ENCODE measurements around the gene ESF1.
"Not testable (repeated sequence)": the region's sequence is repeated elsewhere in the genome, so short reads cannot be mapped to it uniquely, and the experiment has no call there.

ESF1 gene

DNA sequence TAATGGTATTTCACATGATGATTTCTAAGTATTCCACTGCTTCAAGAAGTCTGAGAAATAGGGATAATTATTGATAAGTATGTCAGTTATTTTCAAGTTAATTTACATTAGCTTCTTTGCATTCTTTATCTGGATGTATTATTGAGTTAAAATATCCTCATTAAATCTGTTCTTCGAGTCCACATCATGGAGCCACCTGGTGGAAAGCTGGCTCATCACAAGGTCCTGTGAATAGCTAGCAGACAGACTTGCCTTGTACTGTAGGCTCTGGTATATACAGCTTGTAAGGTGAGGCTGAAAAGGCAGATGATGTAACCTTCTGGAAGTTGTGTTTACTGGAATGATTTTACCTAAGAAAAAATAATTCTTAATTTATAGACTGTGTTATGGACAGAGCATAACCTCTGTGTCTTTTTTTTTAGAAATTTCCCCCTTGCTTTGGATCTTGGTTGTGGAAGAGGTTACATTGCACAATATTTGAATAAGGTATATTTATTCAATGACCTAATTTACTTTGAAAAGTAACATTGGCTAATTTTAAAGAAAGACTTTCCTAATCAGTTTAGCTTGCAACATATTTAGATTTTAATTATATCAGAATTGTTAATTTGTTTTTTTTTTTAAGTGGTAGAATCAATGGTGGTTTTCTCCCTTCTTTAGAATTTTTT is 3.6 kb upstream of the ESF1 start:
- DNase-seq: peak; percentile 8

DNA sequence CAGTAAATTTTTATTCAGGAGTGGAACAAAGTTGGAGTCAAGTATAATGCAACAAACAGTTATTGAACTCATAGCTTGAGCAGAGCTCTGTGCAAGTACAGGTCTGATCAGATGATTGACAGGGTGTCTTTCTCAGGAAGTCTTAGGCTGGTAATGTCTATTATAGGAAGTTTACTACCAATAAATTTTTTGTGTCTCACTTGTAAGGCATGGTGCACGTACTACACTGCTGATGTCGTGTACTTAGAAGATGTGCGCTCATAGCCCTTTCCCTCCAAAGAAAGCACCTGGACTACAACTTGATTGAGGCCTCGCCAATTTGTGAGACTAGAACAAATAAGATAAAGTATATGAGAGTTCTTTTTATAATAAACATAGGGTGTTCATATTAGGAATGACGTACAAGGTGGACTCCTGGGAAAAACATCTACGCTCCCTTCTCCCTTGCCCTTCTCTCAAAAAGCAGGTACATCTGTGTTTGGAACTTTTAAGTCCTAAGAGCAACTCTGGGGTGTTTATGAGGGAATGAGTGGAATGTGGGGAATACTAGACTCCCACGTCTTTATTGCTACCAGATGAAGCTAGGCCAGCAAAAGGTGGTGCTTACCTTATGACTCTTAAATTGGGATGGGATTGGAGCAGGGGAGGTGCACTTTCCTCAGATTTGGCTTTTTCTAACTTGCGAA is 1.6 kb upstream of the ESF1 start:
- DNase-seq: no peak

DNA sequence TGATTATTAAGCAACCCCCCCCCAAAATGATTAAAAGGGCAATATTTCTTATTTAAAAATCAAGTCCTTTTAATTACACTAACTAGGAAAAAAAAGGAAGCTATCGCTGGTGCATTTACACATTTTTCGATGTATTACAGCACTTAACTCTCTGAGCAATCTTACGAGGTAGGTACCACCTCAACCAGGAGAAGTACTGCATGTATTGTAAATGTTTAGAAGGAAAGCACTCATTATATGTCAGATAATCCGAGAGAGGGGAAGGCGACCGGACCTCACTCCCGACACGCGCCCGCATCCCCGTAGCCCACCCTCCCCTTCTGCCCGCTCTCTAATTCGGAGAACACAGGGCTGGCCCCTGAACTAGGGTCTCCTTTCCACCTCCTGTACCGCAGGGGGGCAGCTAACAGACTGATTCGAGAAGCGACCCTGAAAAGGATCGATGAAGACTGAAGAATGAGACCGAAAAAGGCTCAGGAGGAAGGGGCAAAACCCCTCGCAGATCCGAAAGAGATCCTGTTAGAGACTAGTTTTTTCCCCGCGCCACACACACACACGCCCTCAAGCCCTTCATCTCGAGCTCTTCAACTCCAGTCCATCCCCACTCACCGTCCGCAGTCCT is 337 bp downstream of the ESF1 start:
- no peak for DNase-seq

DNA sequence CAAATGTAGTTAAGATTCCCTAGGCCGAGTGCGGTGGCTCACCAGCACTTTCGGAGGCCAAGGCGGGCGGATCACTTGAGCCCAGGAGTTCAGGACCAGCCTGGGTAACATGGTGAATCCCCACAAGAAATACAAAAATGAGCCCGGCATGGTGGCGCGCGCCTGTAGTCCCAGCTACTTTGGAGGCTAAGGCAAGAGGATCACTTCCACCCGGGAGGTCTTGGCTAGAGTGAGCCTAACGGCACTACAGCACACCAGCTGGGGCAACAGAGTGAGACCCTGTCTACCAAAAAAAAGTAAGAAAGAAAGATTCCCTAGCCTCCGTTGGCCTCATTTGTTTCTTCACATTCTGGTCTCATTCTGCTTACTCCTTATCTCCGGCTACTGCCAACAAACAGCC is 1.2 kb downstream of the ESF1 start:
- DNase-seq: no peak

DNA sequence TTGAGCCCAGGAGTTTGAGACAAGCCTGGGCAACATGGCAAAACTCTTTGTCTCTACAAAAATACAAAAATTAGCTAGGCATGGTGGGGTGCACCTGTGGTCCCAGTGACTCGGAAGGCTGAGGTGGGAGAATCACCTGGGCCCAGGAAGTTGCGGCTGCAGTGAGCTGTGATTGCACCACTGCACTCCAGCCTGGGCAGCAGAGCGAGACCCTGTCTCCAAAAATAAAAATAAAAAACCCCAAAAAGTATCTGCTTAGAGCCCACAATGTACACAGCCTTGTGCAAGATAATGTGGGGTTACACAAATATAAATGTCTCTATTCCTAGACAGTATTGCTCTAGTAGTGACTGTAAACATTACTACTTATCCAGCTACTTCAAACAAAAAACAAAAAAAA is 5.9 kb downstream of the ESF1 start:
- DNase-seq: no peak

DNA sequence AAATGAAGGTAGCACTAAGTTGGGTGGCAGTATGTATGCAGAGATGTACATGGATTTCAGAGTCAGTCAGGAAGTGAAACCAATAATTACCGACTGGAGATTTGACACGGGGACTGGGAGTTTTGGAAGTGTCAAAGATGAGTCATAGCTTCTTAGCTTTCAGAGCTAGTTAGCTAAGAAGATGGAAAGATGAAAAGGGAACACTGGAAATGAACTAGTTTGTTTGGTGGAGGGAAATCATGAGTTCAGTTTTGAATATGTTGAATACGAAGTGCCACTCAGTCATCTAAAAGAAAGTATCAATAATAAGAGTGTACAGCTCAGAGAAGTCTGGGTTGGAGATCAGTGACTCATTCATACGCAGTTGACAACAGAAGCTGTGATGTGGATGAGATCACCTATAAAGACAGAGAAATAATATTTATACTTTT is 7.5 kb downstream of the ESF1 start:
- DNase-seq: no peak

DNA sequence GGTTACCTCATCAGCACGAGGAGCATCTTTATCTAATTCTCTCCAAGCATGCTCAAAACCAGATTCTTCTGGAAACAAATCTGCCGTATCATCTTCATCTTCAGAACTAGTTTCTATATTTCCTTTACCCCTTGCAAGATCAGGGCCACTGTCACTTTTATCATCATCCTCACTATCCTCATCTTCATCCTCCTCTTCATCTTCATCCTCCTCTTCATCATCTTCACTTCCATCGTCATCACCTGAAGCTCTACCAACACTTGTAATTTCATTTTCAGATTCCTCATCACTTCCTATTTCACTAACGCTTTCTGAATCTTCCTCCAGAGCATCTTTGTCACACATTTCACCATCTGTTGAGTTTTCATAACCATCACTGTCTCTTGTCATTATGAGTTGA is 8.9 kb downstream of the ESF1 start:
- DNase-seq: no peak

DNA sequence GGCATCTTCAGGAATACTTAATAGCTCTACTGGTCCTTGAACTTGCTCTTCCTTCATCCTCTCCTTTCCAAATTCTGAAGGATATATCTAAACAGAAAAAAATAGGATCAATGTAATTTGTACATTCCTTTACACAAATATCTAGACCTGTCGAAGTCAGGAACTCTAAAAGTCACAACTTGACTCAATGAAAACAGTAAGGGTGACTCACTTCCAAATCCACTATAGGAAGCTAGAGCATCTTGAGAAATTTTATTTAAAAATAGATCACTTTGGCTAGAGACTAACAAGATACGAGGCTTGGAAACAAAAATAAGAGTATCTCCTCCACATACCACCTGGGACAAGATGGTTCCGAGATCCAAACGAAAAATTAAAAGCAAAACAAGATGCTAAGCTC is 12.2 kb downstream of the ESF1 start:
- no peak for DNase-seq

DNA sequence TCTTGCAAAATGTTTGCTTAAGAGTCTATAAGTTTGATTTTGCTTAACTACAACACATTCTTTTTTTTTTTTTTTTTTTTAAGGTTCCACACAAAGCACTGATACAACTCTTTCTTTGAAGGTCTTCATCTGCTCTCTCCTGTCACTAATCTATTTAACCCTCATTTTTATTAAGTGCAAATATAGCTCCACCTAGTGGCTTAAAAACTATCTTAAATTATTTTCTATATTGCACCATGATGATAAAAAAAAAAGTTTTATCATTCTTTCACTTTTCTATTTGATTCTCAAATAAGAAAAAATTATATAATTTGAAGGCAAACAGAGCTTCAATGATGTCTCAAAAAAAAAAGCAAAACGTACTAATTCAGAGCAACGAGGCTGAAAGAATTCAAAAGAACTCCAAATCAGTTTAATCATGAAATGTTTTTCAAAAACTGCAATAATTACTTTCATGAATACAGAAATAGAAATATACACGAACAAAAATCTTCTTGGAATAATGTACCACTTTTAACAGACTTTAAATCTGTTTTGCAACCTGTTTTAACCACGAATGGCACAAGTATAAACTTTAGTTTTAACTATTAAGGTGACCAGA is 12.8 kb downstream of the ESF1 start:
- DNase-seq: no peak

DNA sequence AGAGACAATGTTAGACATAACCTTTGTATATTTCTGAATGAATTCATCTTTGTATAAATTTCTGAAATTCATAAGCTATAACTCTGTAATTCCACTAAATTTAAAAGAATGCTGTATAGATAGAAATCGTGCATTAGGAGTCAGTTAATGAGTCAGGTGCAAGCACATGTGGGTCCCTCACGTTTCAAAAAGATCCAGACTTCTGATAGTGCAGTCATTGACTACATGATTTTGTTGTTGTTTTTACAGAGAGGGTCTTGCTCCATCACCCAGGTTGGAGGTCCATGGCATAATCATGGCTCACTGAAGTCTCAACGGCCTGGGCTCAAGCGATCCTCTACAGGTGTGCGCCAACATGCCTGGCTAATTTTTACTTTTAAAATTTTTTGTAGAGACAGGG is 14.6 kb downstream of the ESF1 start:
- DNase-seq: no peak

DNA sequence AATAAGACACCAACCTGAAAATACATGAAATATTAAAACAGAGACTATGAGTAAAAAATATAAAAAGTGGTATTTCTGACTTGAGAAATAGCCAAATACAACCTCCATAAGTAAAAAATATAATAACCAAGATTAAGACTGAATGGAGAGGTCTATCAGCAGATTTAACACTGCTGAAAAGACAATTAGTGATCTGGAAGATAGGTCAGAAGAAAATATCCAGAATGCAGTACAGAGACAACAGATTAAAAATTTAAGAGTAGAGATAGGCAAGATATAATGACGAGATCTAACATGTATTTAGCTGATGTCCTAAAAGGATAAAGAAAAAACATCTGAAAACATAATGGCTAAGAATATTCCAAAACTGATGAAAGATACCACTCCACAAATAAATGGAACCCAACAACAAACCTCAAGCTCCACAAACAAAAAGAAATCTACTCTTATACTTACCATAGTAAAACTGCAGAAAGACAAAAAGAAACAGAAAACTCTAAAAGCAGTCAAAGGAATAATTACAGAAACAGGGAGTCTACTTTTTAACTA is 18.8 kb downstream of the ESF1 start:
- DNase-seq: no peak

DNA sequence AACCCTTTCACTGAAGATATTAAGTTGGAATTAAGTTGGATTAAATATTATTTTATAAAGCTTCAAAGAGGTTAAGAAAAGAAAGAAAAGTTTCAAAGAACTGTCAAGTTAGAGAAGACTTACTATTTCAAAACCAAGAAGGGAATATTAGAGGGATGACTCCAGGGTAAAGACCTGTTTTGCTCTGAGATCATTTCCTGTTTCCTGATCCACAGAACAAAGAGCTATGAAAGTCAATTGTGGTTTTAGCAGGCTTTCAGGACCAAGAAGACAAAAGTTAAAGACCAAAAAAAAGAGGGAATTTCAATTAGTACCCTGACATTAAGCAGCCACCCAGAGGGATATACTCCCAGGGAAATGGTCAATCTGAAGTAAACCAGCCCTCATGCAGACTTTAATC is 19.4 kb downstream of the ESF1 start:
- DNase-seq: no peak

DNA sequence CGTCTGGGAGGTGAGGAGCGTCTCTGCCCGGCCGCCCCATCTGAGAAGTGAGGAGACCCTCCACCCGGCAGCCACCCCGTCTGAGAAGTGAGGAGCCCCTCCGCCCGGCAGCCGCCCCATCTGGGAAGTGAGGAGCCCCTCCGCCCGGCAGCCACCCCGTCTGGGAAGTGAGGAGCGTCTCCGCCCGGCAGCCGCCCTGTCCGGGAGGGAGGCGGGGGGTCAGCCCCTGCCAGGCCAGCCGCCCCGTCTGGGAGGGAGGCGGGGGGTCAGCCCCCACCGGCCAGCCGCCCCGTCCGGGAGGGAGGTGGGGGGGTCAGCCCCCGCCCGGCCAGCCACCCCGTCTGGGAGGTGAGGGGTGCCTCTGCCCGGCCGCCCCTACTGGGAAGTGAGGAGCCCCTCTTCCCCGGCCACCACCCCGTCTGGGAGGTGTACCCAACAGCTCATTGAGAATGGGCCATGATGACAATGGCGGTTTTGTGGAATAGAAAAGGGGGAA is 24.2 kb downstream of the ESF1 start:
- not testable (repeated sequence) for DNase-seq

DNA sequence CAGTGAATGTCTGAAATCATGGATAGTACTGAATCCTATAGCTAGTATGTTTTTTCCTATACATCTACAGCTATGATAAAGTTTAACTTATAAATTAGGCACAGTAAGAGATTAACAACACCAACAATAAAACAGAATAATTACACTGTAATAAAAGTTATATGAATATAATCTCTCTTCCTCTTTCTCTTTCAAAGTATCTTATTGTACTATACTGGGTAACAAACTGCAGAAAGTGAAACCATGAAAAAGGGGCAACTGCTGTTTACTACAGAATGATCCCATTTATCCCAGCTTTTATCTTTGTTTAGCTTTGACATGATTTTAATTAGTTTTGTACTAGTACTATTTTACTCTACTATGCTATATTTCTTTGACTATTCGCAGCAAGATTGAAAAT is 25.8 kb downstream of the ESF1 start:
- DNase-seq: no peak

DNA sequence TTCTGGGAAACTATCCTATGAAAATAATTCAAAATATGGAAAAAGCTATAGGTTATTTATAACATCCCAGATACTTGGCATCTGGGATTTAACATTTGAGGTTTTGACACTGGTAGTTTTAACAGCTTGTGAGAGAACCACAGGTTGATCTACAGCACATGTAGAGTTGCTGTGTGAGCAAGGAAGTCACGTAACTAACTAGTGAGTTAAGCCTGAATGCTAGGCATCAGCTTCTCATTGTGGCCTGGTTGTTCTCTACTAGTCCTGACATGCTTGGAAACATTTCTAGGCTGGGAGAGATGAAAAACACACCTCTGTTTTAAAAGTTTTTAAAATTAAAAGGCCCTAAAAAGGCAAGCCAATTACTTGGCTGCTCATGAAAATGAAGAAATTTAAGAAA is 28.2 kb downstream of the ESF1 start:
- no peak for DNase-seq

DNA sequence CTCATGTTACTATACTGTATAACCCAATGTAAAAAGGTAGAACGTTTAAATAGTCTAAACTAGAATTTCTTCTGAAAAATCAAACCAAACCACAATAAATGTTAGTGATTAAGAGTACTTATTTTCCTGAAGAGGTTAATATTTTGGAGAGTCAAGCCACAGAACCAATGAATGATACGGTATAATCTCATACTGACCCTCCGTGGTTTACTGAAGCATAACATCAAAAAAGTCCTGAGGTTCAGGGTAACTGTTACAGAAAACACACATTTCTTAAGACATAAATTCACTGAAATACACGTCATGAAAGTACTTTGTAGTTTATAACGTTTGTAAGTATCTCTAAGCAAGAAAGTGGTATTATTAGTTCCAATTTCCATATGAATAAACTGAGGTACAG is 28.9 kb downstream of the ESF1 start:
- DNase-seq: no peak

DNA sequence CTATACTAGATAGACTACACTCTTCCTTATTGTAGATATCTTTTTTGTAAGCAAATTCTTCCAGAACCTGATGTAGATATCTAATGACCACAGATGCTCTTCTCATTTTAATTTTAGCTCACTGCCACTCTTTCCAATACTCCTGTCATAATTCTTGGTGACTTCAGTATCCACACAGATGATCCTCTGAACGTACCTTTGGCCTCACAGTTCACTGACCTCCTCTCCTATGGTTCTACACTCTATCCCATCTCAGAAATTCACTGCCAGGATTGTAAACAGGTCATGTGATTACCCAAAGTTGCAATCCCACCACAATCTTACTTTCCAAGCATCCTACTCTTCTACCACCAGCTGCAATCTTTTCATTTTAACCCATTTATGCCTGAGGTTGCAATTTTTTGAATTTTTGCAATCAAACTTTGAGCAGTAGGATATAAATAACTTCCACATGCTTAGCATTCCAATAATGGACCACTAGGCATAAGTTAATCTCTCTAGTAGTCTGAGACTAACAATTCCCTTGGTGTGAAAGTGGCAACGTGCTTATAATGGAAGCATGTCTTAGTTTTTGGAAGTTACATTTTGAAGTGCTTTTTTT is 31.2 kb downstream of the ESF1 start:
- no peak for DNase-seq

DNA sequence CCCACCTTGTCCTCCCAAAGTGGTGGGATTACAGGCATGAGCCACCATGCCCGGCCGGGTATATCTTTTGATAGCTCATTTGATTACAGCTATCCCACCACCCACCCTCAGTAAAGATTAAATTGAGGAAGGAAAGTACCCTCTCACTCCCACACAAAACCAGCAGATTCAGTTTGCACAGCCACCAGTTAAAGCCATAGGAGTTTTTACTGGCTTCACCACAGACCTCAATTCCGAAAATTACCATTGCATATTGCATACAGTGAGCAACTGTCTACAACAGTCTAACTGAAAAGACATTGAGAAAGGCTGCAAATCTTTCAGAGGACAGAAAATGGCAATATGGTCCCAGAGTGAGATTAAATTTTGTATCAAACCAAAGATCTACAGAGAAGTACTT is 34.9 kb downstream of the ESF1 start:
- DNase-seq: no peak

DNA sequence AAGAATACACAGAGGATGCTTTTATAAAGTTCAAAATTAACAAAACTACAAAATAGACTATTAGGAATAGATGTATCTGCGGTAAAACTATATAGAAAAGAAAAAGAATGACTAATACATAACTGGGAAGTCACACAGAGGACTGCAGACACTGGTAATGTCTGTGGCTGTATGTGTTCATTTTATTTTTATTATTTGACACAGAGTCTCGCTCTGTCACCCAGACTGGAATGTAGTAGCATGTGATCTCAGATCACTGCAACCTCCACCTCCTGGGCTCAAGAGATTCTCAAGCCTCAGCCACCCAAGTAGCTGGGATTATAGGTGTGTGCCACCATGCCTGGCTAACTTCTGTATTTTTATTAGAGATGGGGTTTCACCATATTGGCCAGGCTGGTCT is 38.9 kb downstream of the ESF1 start:
- no peak for DNase-seq

DNA sequence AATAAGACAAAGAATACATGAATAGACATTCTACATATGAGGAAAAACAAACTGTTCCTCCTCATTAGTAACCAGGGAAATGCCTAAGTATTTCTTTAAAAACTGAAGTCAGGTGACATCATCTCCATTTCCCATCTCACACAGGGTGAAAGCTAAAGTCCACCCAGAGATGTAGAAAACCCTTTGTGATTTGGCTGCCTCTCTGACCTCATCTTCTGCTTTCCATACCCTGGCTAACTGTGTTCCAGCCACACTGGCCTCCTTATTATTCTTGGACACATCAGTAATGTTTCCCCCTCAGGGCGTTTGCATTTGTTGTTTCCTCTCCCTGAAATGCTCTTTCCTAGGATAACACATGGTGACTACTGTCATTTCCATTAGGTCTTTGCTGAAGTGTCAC is 40.4 kb downstream of the ESF1 start:
- no peak for DNase-seq

DNA sequence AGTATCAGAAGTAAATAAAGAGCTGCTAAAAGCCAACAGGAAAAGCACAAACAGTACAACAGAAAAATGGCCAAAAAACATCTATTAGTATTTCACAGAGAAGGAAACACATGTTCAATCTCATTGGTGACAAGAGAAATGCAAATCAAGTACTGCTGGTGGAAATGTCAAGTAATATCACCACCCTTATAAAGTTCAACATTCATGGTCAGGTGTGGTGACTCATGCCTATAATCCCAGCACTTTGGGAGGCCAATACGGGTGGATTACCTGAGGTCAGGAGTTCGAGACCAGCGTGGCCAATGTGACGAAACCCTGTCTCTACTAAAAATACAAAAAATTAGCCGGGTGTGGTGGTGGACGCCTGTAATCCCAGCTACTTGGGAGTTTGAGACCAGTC is 42.8 kb downstream of the ESF1 start:
- no peak for DNase-seq

DNA sequence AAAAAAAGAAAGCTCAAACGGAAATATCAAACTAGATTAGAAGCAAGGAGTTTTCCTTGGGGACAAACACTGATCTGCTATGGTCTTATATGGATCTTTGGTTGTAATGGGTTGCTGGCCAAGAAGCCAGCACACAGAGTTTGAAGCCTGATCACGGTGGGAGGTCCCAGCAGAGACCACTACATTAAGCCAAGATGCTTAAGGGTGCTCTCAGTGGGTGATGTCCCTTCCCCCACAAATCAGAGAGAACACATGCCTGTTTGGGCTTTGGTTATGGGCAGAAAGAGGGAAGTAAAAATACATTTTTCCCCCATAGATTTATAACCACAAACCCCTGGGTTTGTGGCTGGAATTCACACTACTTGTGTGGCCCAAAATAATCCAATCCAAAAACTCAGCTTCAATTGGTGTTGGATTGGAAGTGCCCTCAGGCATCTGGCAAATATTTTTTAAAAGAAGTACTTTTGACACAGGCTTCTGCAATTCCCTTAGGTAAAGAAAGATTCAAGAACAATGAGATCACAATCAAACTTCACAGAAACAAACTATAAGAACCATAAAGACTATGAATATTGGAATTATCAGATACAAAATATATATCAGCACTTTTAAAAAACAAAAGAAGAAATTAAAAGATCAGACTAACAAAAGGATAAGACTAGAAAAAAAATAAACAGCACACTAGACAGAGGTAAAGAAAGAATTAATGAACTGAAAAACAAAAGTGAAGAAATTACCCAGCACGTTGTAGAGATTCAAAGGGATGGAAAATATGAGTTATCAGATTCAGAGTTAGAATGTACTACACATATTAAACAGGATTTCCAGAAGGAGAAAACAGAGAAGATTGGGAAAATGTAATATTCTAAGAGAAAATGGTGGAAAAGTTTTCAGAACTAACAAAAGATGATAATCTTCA is 44.7 kb downstream of the ESF1 start:
- no peak for DNase-seq
